Measurements from ENCODE around the gene ZSWIM6. TPM values are rescaled to one million over a fixed set of nuclear protein-coding genes. Genes with fewer than 3 reads are reported as not detected.
A peak's percentile ranks its signal among the peaks of the same experiment; 100 is the strongest.

Gene ZSWIM6
- polyA plus RNA-seq, 3 donors: 1.7 to 33.5 (median 2.7) TPM

DNA sequence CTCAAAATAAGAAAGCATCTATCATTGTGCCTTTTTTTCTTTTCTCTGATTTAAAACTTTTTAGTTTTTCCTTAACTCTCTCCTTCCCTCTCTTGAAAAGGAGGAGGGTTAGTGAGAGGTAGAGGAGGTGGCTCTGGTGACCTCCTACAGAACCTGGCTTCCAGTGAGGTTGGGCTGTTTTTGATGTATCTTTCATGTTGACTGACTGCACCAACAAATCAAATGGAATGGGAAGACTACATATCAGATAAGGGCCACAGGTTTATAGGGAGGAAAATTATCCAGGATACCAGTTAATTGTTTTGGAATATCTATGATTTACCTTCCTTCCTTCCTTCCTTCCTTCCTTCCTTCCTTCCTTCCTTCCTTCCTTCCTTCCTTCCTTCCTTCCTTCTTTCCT is 173.2 kb downstream of the ZSWIM6 start:
- intact Hi-C loops (cut with micrococcal nuclease): no loop called here
- Mint-ChIP-seq H3K27me3 (ENCODE audit: low read depth in 3 of 3) (no peaks in the 10 kb centered on the region), H3K4me3 (no peak overlapping the region), H3K36me3 (peaks cover 39 to 48% of the 10 kb centered on the region in 2 donors), H3K27ac (peak overlapping the region in 2 of 7 donors; percentile 50 to 71), H3K9me3 (peaks cover 0 to 2% (median 2%) of the 10 kb centered on the region in 7 donors), H3K4me1 (peaks cover 1% of the 10 kb centered on the region)
- H3K79me2 ChIP-seq (ENCODE audit: insufficient read depth, low read length): peaks cover 18% of the 10 kb centered on the region
- no peaks in the 10 kb centered on the region for H3K27me3 ChIP-seq (ENCODE audit: control insufficient read depth in 2 of 2, insufficient read depth in 2 of 2, low read length in 2 of 2)
- no peak overlapping the region for H3K27ac ChIP-seq (ENCODE audit: low read depth in 1 of 2, low read length in 2 of 2)
- H3K4me3 ChIP-seq (replicated peaks in 1 of 3; ENCODE audit: low read depth in 2 of 3, low read length in 3 of 3): no peak overlapping the region
- DNase-seq: no peak
- H3K4me2 ChIP-seq (replicated peaks; ENCODE audit: extremely low read depth, low read length, poor library complexity, severe bottlenecking): no peak overlapping the region
- no peaks in the 10 kb centered on the region for H3K4me1 ChIP-seq (ENCODE audit: control insufficient read depth in 1 of 2, insufficient read depth in 2 of 2, low read length in 2 of 2)
- TF ChIP-seq, protein P1, sequence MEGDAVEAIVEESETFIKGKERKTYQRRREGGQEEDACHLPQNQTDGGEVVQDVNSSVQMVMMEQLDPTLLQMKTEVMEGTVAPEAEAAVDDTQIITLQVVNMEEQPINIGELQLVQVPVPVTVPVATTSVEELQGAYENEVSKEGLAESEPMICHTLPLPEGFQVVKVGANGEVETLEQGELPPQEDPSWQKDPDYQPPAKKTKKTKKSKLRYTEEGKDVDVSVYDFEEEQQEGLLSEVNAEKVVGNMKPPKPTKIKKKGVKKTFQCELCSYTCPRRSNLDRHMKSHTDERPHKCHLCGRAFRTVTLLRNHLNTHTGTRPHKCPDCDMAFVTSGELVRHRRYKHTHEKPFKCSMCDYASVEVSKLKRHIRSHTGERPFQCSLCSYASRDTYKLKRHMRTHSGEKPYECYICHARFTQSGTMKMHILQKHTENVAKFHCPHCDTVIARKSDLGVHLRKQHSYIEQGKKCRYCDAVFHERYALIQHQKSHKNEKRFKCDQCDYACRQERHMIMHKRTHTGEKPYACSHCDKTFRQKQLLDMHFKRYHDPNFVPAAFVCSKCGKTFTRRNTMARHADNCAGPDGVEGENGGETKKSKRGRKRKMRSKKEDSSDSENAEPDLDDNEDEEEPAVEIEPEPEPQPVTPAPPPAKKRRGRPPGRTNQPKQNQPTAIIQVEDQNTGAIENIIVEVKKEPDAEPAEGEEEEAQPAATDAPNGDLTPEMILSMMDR (IDR thresholded peaks at IDR 0.05): no peak
- H3K36me3 ChIP-seq (replicated peaks in 1 of 2; ENCODE audit: control insufficient read depth in 1 of 2, insufficient read depth in 2 of 2, low read length in 2 of 2): peaks cover 9 to 75% of the 10 kb centered on the region in 2 donors
- H3K9ac ChIP-seq (ENCODE audit: insufficient read depth, low read length, poor library complexity, severe bottlenecking): no peak overlapping the region
- H4K20me1 ChIP-seq (ENCODE audit: insufficient read depth, low read length): peaks cover 100% of the 10 kb centered on the region
- H3K9me3 ChIP-seq (replicated peaks in 1 of 2; ENCODE audit: control insufficient read depth in 1 of 2, insufficient read depth in 1 of 2, low read length in 2 of 2): no peaks in the 10 kb centered on the region
- no peak overlapping the region for H2AFZ ChIP-seq (ENCODE audit: insufficient read depth, low read depth, low read length, poor library complexity, severe bottlenecking)

DNA sequence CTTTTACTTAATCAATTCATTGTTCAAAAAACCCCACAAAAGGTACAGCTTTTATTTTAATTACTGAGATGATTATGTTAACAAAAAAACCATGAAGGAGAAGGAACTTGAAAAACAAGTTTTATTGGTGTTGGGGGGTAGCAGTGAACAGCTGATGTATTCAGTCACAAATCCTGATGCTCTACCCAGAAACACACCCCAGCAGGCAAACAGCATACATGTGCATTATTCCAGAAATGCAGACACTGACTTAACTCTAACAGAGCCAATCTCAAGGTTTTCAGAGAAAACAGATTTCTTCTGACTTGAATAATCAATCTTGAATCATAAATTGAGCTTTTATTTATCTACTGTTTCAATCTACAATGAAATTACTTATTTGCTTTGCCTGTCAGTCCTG is 175.2 kb downstream of the ZSWIM6 start:
- H3K4me3 ChIP-seq (replicated peaks in 1 of 3; ENCODE audit: low read depth in 2 of 3, low read length in 3 of 3): no peak overlapping the region
- H3K4me1 ChIP-seq (ENCODE audit: control insufficient read depth in 1 of 2, insufficient read depth in 2 of 2, low read length in 2 of 2): no peaks in the 10 kb centered on the region
- H3K27ac ChIP-seq (ENCODE audit: low read depth in 1 of 2, low read length in 2 of 2): no peak overlapping the region
- Mint-ChIP-seq H3K9me3 (peaks cover 0 to 4% (median 2%) of the 10 kb centered on the region in 7 donors), H3K4me1 (peaks cover 1% of the 10 kb centered on the region), H3K36me3 (peaks cover 39 to 44% of the 10 kb centered on the region in 2 donors), H3K4me3 (no peak overlapping the region), H3K27me3 (ENCODE audit: low read depth in 3 of 3) (no peaks in the 10 kb centered on the region), H3K27ac (no peak overlapping the region)
- H3K79me2 ChIP-seq (ENCODE audit: insufficient read depth, low read length): peaks cover 25% of the 10 kb centered on the region
- peaks cover 0 to 3% of the 10 kb centered on the region in 2 donors for H3K9me3 ChIP-seq (replicated peaks in 1 of 2; ENCODE audit: control insufficient read depth in 1 of 2, insufficient read depth in 1 of 2, low read length in 2 of 2)
- H3K4me2 ChIP-seq (replicated peaks; ENCODE audit: extremely low read depth, low read length, poor library complexity, severe bottlenecking): no peak overlapping the region
- no peak overlapping the region for H3K9ac ChIP-seq (ENCODE audit: insufficient read depth, low read length, poor library complexity, severe bottlenecking)
- intact Hi-C loops (cut with micrococcal nuclease): no loop called here
- no peak for DNase-seq
- no peak overlapping the region for H2AFZ ChIP-seq (ENCODE audit: insufficient read depth, low read depth, low read length, poor library complexity, severe bottlenecking)
- H3K36me3 ChIP-seq (replicated peaks in 1 of 2; ENCODE audit: control insufficient read depth in 1 of 2, insufficient read depth in 2 of 2, low read length in 2 of 2): peaks cover 15 to 80% of the 10 kb centered on the region in 2 donors
- H3K27me3 ChIP-seq (ENCODE audit: control insufficient read depth in 2 of 2, insufficient read depth in 2 of 2, low read length in 2 of 2): no peaks in the 10 kb centered on the region
- H4K20me1 ChIP-seq (ENCODE audit: insufficient read depth, low read length): peaks cover 100% of the 10 kb centered on the region
- TF ChIP-seq, protein P1 (IDR thresholded peaks at IDR 0.05): no peak
